ENCODE data around the gene GPN2.
A peak's percentile ranks its signal among the peaks of the same experiment; 100 is the strongest.

The GPN2 gene

DNA sequence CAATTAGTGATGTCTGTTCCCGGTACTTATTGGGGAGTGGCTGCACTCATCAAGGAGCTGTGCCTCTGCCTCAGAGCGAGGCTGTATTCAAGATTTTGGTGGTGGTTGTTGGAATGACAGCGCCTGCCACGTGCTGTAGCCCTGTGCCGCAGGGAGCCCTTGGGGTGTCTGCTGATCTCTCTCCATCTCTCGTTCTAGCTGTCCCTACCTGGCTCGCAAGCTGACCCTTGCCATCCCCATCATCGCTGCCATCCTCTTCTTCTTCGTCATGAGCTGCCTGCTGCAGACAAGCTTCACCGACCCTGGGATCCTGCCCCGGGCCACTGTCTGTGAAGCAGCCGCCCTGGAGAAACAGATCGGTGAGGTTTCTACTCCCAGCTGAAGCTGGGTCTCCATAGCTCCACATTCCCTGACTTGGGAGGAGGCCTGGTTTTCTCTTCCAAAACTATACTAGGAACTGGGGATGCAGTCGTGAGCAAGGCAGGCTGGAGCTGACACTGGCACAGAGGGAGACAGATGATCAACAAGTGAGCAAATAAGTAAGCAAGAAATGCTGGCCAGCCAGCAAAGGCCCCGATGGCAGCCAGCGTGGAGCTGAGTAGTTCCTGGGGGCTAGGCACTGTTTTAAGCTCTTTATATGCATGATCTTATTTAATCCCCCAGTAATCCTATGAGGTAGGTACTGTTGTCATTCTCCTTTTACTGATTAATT is 57.7 kb downstream of the GPN2 start:
- no peak for DNase-seq (ENCODE audit: low read depth, low spot score)

GRCh38 chr1:26831546-26832248 is 58.4 kb downstream of the GPN2 start:
- no peak for DNase-seq (ENCODE audit: low read depth, low spot score)

DNA sequence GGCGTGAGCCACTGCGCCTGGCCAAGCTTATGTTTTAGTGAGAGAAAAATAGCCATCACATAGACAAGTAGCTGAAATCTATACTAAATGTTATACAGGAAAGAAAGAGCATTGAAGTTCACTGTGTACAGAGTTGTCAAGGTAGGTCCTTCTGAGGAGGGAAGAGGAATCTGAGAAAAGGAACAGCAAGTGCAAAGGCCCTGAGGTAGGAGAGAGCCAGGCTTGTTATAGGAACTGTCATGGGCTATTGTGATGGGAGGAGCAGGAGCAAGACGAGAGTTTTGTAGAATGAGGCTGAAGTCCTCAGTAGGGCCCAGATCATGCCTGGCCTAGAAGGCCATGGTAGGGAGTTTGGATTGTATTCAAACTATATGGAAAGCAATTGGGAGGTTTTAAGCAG is 59.0 kb downstream of the GPN2 start:
- no peak for DNase-seq (ENCODE audit: low read depth, low spot score)

DNA sequence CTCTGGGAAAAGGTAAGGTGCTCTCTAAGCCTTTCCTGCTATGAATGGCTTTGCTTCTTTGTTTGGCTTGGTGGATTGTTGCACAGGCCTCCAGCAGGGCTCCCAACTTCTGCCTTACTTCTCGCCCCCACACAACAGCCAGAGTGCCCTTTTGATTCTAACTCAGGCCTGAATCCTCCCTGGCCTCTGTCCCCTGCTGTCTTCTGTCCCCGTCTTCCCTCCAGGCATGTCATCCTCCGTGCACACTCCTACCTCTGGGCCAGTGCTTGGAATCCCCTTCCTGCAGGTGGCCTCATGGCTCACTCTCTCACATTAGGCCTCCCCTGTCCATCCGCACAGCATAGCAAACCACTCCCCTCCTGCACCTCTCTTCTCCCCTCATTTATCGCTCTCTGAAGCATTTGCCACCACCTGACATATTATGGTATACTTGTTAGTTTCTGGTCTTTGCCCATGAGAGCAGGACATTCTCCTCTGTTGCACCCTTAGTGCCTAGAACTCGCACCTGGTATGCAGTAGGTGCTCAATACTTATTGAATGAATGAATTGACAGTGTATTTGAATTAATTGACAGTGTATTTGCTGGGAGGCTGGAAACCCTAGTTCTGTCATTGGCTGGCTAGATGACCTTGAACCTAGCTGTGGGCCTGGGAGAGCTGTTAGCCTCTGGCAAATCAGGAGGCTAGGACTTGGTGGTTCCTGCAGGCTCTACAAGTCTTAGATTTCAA is 60.7 kb downstream of the GPN2 start:
- peak; percentile 50 for DNase-seq (ENCODE audit: low read depth, low spot score)

GRCh38 chr1:26828411-26828991 is 61.6 kb downstream of the GPN2 start:
- DNase-seq (ENCODE audit: low read depth, low spot score) = no peak

- DNase-seq (ENCODE audit: low read depth, low spot score) = peak; percentile 41
Observed at GRCh38 chr1:26827663-26828062, 62.4 kb downstream of the GPN2 start.

DNA sequence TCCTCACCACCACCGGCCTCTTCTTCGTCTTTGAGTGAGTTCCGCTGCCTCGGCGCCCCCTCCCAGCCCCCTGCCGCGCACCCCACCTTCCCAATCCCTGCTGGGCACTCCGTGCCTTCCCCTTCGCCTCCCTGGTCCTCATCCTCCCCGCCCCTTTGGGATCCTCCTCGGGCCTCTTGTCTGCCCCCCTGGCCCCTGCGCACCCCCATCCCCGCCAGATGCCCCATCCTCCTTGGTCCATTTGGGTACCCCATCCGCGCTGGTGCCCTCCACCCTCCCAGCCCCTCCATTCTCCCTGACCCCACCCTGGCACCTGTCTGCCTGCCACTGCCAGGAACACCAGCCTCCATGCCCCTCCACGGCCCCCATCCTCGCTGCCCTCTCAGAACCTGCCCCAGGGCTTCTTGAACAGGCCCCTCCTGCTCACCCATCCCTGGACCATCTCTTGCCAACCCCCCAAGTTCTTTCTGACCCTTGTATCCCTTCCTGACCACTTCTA is 62.9 kb downstream of the GPN2 start:
- DNase-seq (ENCODE audit: low read depth, low spot score) = no peak

GRCh38 chr1:26826261-26827105 is 63.6 kb downstream of the GPN2 start, which contains the start of gene ZDHHC18:
Gene ZDHHC18, plus strand, starts transcription at chr1:26826688. Its CDS starts 117 bp downstream, at chr1:26826805.
- DNase-seq (ENCODE audit: low read depth, low spot score) = peak; percentile 44
